HG02885 (cell line): ENCODE data around the gene BCAT1.

Experiments
- ATAC-seq: cut with Tn5 transposase; IDR thresholded peaks from one replicate; pipeline ENCODE4 v1.9.1; 2021; ENCODE audit warnings: mild to moderate bottlenecking; ENCODE audit not compliant: unreplicated experiment, poor library complexity

The BCAT1 gene

GRCh38 chr12:24903329-24904088 lies 45.4 kb downstream of the BCAT1 start:
- no peak for ATAC-seq

- ATAC-seq, result peak; percentile 53
Observed at GRCh38 chr12:24902511-24903328, 46.2 kb downstream of the BCAT1 start.

- ATAC-seq, result no peak
Observed at GRCh38 chr12:24901576-24902461, 47.1 kb downstream of the BCAT1 start.

GRCh38 chr12:24900196-24900595 lies 48.7 kb downstream of the BCAT1 start:
- no peak for ATAC-seq

- no peak for ATAC-seq
Observed at GRCh38 chr12:24899503-24900075, 49.3 kb downstream of the BCAT1 start.

- ATAC-seq, result no peak
Observed at GRCh38 chr12:24898606-24899005, 50.3 kb downstream of the BCAT1 start.

GRCh38 chr12:24898185-24898584 lies 50.7 kb downstream of the BCAT1 start:
- ATAC-seq, result no peak

GRCh38 chr12:24896171-24896570 lies 52.7 kb downstream of the BCAT1 start:
- no peak for ATAC-seq

- no peak for ATAC-seq
Observed at GRCh38 chr12:24895612-24896011, 53.3 kb downstream of the BCAT1 start.

GRCh38 chr12:24894879-24895278 lies 54.0 kb downstream of the BCAT1 start:
- ATAC-seq, result no peak

- ATAC-seq, result no peak
Observed at GRCh38 chr12:24890048-24890803, 58.7 kb downstream of the BCAT1 start.

GRCh38 chr12:24889411-24889810 lies 59.5 kb downstream of the BCAT1 start:
- no peak for ATAC-seq

- no peak for ATAC-seq
Observed at GRCh38 chr12:24888813-24889212, 60.1 kb downstream of the BCAT1 start.

GRCh38 chr12:24884911-24885310 lies 64.0 kb downstream of the BCAT1 start:
- ATAC-seq, result no peak

- no peak for ATAC-seq
Observed at GRCh38 chr12:24881724-24882371, 67.1 kb downstream of the BCAT1 start.

- ATAC-seq, result no peak
Observed at GRCh38 chr12:24881227-24881626, 67.7 kb downstream of the BCAT1 start.

- ATAC-seq, result no peak
Observed at GRCh38 chr12:24880732-24881131, 68.2 kb downstream of the BCAT1 start.

- no peak for ATAC-seq
Observed at GRCh38 chr12:24879644-24880043, 69.3 kb downstream of the BCAT1 start.

- no peak for ATAC-seq
Observed at GRCh38 chr12:24875014-24875413, 73.9 kb downstream of the BCAT1 start.
